WERI-Rb-1 (cell line): ENCODE data around the gene SCTR.

Experiments used
- DNase-seq: peaks from one replicate; pipeline ENCODE4 v3.0.0-alpha.2; 2020
- H3K27ac ChIP-seq: fragments of 250-450 bp; sonication (Bioruptor Pico); 2 replicates; pipeline ENCODE4 v1.5.1; 2020; ENCODE audit warnings: mild to moderate bottlenecking, moderate library complexity
- H3K27me3 ChIP-seq: fragments of 250-450 bp; sonication (Bioruptor Pico); 2 replicates; pipeline ENCODE4 v1.5.1; 2021; ENCODE audit warnings: mild to moderate bottlenecking, low read depth, moderate library complexity; ENCODE audit not compliant: insufficient read depth, severe bottlenecking
- H3K36me3 ChIP-seq: fragments of 250-450 bp; sonication (Bioruptor Pico); 2 replicates; pipeline ENCODE4 v1.5.1; 2020; ENCODE audit warnings: mild to moderate bottlenecking, moderate library complexity
- H3K4me3 ChIP-seq: 2 replicates; pipeline ENCODE4 v1.5.1; 2011; ENCODE audit warnings: low read depth, mild to moderate bottlenecking, control low read depth, low read length
- H3K9me3 ChIP-seq: fragments of 250-450 bp; sonication (Bioruptor Pico); 2 replicates; pipeline ENCODE4 v1.5.1; 2021; ENCODE audit warnings: mild to moderate bottlenecking, moderate library complexity; ENCODE audit not compliant: severe bottlenecking
- CTCF ChIP-seq: IDR thresholded peaks from 2 replicates; pipeline ENCODE4 v1.5.1; 2011; ENCODE audit warnings: low read depth, mild to moderate bottlenecking, control low read depth, inconsistent platforms, low read length

Gene SCTR

DNA sequence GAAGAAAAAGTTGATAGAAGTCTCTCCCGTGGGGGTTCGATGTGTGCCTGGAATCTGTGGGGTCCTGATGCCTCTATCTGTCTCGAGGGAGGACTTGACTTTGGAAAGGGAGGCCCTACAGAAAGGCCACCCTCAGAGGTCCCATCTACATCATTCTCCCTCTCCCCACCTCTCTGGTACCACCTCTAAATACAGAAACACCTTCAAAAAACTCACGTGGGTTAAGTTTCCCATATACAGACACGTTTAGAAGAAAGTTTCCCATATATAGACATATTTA is 97.9 kb downstream of the SCTR start:
- Histone ChIP-seq H3K36me3 (no peaks in the 10 kb centered on the region), H3K9me3 (no peaks in the 10 kb centered on the region), H3K27me3 (no peaks in the 10 kb centered on the region), H3K27ac (no peak overlapping the region), H3K4me3 (no peak overlapping the region)
- TF ChIP-seq CTCF, result no peak
- no peak for DNase-seq

DNA sequence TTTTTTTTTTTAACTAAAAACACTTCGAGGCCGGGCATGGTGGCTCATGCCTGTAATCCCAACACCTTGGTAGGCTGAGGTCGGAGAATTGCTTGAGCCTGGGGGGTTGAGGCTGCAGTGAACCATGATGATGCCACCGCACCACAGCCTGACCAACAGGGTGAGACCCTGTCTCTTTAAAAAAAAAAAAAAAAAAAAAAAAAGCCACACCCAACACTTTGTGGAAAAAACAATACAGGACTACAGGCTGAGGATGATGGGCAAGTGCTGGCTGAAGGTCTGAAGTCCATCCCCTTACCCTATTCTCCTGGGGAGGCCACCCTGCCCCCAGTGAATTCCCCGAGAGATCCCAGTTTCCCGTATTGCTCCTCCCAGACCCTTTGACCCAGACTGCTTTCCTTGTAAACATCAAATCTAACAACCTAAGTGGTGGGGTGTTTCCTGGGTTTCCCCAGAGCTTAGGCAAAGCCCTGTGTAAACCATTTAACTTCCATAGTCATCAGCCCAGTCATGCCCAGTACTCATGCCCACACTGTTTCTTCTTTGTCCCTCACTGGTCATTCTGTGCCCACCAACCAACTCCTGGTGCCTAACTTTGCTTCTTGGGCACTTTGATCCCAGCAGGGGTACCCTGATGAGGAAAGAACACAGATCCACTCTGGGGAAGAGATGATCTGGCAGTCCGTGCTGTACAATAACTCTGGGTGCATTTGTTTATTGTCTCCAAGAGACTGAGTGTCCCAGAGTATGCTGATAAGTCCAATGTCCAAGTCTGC is 98.5 kb downstream of the SCTR start:
- no peak for TF ChIP-seq CTCF
- Histone ChIP-seq H3K27ac (no peak overlapping the region), H3K36me3 (no peaks in the 10 kb centered on the region), H3K27me3 (no peaks in the 10 kb centered on the region), H3K9me3 (no peaks in the 10 kb centered on the region), H3K4me3 (no peak overlapping the region)
- no peak for DNase-seq

GRCh38 chr2:119425119-119425405 is 99.2 kb downstream of the SCTR start:
- no peaks in the 10 kb centered on the region for H3K36me3 ChIP-seq
- no peaks in the 10 kb centered on the region for H3K9me3 ChIP-seq
- TF ChIP-seq CTCF, result no peak
- H3K27ac ChIP-seq, result no peak overlapping the region
- no peak for DNase-seq
- no peak overlapping the region for H3K4me3 ChIP-seq
- no peaks in the 10 kb centered on the region for H3K27me3 ChIP-seq

GRCh38 chr2:119424284-119425118 is 99.8 kb downstream of the SCTR start:
- DNase-seq, result no peak
- H3K36me3 ChIP-seq, result no peaks in the 10 kb centered on the region
- TF ChIP-seq CTCF, result no peak
- no peaks in the 10 kb centered on the region for H3K27me3 ChIP-seq
- H3K27ac ChIP-seq, result no peak overlapping the region
- no peaks in the 10 kb centered on the region for H3K9me3 ChIP-seq
- H3K4me3 ChIP-seq, result no peak overlapping the region

- no peaks in the 10 kb centered on the region for H3K36me3 ChIP-seq
- no peaks in the 10 kb centered on the region for H3K9me3 ChIP-seq
- TF ChIP-seq CTCF, result no peak
- no peak overlapping the region for H3K4me3 ChIP-seq
- H3K27ac ChIP-seq, result no peak overlapping the region
- no peaks in the 10 kb centered on the region for H3K27me3 ChIP-seq
- no peak for DNase-seq
Observed at GRCh38 chr2:119423811-119424210, 100.5 kb downstream of the SCTR start.

DNA sequence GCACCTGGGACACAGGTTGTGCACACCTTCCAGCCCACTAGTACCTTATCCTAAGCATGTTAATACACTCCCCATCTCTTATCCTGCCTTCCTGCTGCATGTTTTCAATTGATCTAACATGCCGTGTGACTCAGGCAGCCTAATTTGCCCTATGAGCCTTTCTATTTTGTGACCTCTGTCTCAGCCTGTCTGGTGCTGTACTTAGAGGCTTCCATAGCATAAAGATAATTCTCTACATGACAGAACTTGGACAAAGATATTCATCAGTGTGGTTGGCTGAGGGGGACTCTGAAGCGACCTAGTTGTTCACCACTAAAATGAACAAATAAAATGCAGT is 101.2 kb downstream of the SCTR start:
- no peak for TF ChIP-seq CTCF
- Histone ChIP-seq H3K27me3 (no peaks in the 10 kb centered on the region), H3K4me3 (no peak overlapping the region), H3K36me3 (no peaks in the 10 kb centered on the region), H3K27ac (no peak overlapping the region), H3K9me3 (no peaks in the 10 kb centered on the region)
- DNase-seq, result no peak
